DND-41 (cell line): Measurements from ENCODE around the gene ENAH.

Experiments
- EZH2 ChIP-seq: IDR thresholded peaks from 3 replicates; pipeline ENCODE4 v1.6.1; 2012; ENCODE audit warnings: borderline replicate concordance, low read depth, mild to moderate bottlenecking, moderate library complexity, low read length, inconsistent platforms; ENCODE audit not compliant: severe bottlenecking
- TF ChIP-seq, protein P1 (sequence below): IDR thresholded peaks from 2 replicates; pipeline ENCODE4 v1.5.1; 2012; ENCODE audit warnings: borderline replicate concordance, low read length, moderate library complexity, mild to moderate bottlenecking; ENCODE audit not compliant: poor library complexity, severe bottlenecking; ENCODE audit errors: extremely low read depth

DNA sequence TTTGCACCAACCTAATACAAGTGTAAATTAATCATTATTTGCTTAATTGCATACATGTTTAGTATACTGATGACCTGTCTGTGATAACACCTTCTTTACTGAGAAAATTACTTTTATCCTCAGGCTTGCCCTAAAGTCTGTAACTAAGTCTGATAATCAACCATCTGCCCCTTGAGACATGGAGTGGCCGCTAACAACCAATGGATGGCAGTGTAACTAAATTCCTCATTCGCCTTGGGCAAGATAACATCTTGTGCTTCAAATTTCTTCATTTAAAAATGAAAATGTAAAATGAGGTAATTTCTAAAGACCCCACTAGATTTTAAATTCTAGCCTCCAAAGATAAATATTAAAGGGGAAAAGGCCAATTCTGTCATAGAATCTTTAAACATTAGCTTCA is 85.1 kb downstream of the ENAH start:
- TF ChIP-seq EZH2 = no peak
- TF ChIP-seq, protein P1, sequence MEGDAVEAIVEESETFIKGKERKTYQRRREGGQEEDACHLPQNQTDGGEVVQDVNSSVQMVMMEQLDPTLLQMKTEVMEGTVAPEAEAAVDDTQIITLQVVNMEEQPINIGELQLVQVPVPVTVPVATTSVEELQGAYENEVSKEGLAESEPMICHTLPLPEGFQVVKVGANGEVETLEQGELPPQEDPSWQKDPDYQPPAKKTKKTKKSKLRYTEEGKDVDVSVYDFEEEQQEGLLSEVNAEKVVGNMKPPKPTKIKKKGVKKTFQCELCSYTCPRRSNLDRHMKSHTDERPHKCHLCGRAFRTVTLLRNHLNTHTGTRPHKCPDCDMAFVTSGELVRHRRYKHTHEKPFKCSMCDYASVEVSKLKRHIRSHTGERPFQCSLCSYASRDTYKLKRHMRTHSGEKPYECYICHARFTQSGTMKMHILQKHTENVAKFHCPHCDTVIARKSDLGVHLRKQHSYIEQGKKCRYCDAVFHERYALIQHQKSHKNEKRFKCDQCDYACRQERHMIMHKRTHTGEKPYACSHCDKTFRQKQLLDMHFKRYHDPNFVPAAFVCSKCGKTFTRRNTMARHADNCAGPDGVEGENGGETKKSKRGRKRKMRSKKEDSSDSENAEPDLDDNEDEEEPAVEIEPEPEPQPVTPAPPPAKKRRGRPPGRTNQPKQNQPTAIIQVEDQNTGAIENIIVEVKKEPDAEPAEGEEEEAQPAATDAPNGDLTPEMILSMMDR = peak; percentile 19
